Measurements from ENCODE around the gene NRG3.

GRCh38 chr10:82914655-82915136 is 1039.7 kb downstream of the NRG3 start:
- TF ChIP-seq CTCF (IDR thresholded peaks at IDR 0.05) (no peak), POLR2A (IDR thresholded peaks at IDR 0.05) (no peak), POLR2AphosphoS5 (IDR thresholded peaks at IDR 0.05) (no peak)

Data from prostate gland (tissue), 2 donors.